GM12878 (cell line): ENCODE results near the gene DCLK2. TPM values are rescaled to one million over a fixed set of nuclear protein-coding genes. Genes with fewer than 3 reads are reported as not detected.

Source experiments
- ATAC-seq: fragments of 200-7000 bp; cut with Tn5 transposase; 3 replicates; pipeline ENCODE4 v1.9.1; 2020; ENCODE audit warnings: mild to moderate bottlenecking, moderate library complexity
- BruUV-seq: library from RNA; stranded (reverse); fragments of 400-500 nt; replicated peaks from 2 replicates; lab custom pipeline; 2021; lab: Mats Ljungman, UMichigan
- CTCF ChIA-PET: fragments of 300-600 bp; sonication (Branson Sonifier 250); formaldehyde crosslinking; extraction: SDS; loops from one replicate; lab custom pipeline; 2021; ENCODE audit warnings: inconsistent platforms; lab: Yijun Ruan, JAX
- POLR2A ChIA-PET: fragments of 350-600 bp; formaldehyde crosslinking; extraction: SDS; loops from one replicate; lab custom pipeline; 2021; ENCODE audit warnings: inconsistent platforms; lab: Charles Lee
- RAD21 ChIA-PET: fragments of 300-600 bp; sonication (Branson Sonifier 250); formaldehyde crosslinking; loops from one replicate; lab custom pipeline; 2023; ENCODE audit warnings: antibody characterized with exemption; ENCODE audit not compliant: unreplicated experiment; lab: Charles Lee
- SMC1A ChIA-PET: fragments of 300-600 bp; sonication (Branson Sonifier 250); formaldehyde crosslinking; loops from one replicate; lab custom pipeline; 2023; ENCODE audit not compliant: unreplicated experiment, uncharacterized antibody; lab: Charles Lee
- DNase-seq: peaks from one replicate; pipeline ENCODE4 v3.0.0-alpha.2; 2011; ENCODE audit warnings: low read depth, low spot score
- FAIRE-seq: peaks from 3 replicates; lab custom pipeline; 2011; peaks lifted over from hg19 to GRCh38; lab: Jason Lieb, UNC
- H2AFZ ChIP-seq: 2 replicates; pipeline ENCODE4 v1.6.0; 2011; ENCODE audit warnings: low read depth, low read length, control low read depth; ENCODE audit not compliant: control insufficient read depth
- H3K27ac ChIP-seq: 2 replicates; pipeline ENCODE4 v1.5.1; 2011; ENCODE audit warnings: control low read depth; ENCODE audit not compliant: control insufficient read depth, insufficient read depth
- H3K27me3 ChIP-seq, 2 experiments: replicated peaks in 1 of 2; 2 replicates each; pipeline versions ENCODE4 v1.6.0 to v1.6.1; 2011; ENCODE audit warnings: low read length in 1 of 2; ENCODE audit not compliant: control insufficient read depth in 2 of 2, insufficient read depth in 2 of 2
- H3K36me3 ChIP-seq, 2 experiments: 2 replicates each; pipeline ENCODE4 v1.5.1; 2011; ENCODE audit warnings: low read length in 1 of 2; ENCODE audit not compliant: control insufficient read depth in 2 of 2, insufficient read depth in 2 of 2
- H3K4me1 ChIP-seq: 2 replicates; pipeline ENCODE4 v1.6.1; 2011; ENCODE audit warnings: mild to moderate bottlenecking, low read length, moderate library complexity, mixed read lengths; ENCODE audit not compliant: control insufficient read depth, insufficient read depth
- H3K4me2 ChIP-seq: 2 replicates; pipeline ENCODE4 v1.6.0; 2011; ENCODE audit warnings: control low read depth; ENCODE audit not compliant: control insufficient read depth, insufficient read depth
- H3K4me3 ChIP-seq: fragments of 200-600 bp; sonication (generic); 2 replicates; pipeline ENCODE4 v1.5.1; 2016
- H3K79me2 ChIP-seq: 2 replicates; pipeline ENCODE4 v1.6.0; 2011; ENCODE audit warnings: low read length; ENCODE audit not compliant: control insufficient read depth, insufficient read depth
- H3K9ac ChIP-seq: 2 replicates; pipeline ENCODE4 v1.8.0; 2011; ENCODE audit warnings: low read length, control low read depth, mixed read lengths; ENCODE audit not compliant: control insufficient read depth, insufficient read depth
- H3K9me3 ChIP-seq: replicated peaks from 3 replicates; pipeline ENCODE4 v1.5.1; 2011; ENCODE audit warnings: mild to moderate bottlenecking, low read length; ENCODE audit not compliant: control insufficient read depth, insufficient read depth
- H4K20me1 ChIP-seq: 2 replicates; pipeline ENCODE4 v1.6.0; 2011; ENCODE audit not compliant: control insufficient read depth, insufficient read depth
- BHLHE40 ChIP-seq, 2 experiments: fragments of 450-650 bp in 1 of 2; IDR thresholded peaks; 2 replicates each; pipeline ENCODE4 v1.6.1; 2011 to 2017; ENCODE audit warnings: low read depth in 2 of 2, borderline replicate concordance in 1 of 2, improper control_type of control experiment in 1 of 2, low read length in 1 of 2, mild to moderate bottlenecking in 1 of 2
- GATAD2B ChIP-seq: fragments of 450-650 bp; conservative IDR thresholded peaks from 2 replicates; pipeline ENCODE4 v1.6.1; 2017; ENCODE audit warnings: low read depth, mild to moderate bottlenecking, moderate library complexity
- NR2C1 ChIP-seq: fragments of 450-650 bp; IDR thresholded peaks from 2 replicates; pipeline ENCODE4 v1.6.1; 2017; ENCODE audit warnings: antibody characterized with exemption, mild to moderate bottlenecking, moderate library complexity
- SREBF1 ChIP-seq: IDR thresholded peaks from 2 replicates; pipeline ENCODE4 v1.6.1; 2012; ENCODE audit warnings: mild to moderate bottlenecking, low read length
- WGBS: methylation state at CpG from one replicate; pipeline ENCODE4 v1.1.6; 2016; ENCODE audit warnings: low lambda C conversion rate; ENCODE audit not compliant: insufficient replicate concordance, insufficient coverage; ENCODE audit errors: missing lambda C conversion rate; 5-methylcytosine and 5-hydroxymethylcytosine counted together
- in situ Hi-C: fragments of 300-500 bp; cut with MboI; formaldehyde crosslinking; loops from 9 replicates; pipeline ENCODE4 v1.14.3; 2018; ENCODE audit warnings: mixed read lengths
- intact Hi-C: fragments of 100-400 bp; cut with micrococcal nuclease; formaldehyde crosslinking; loops from one replicate; pipeline ENCODE4 v1.14.2; 2022; ENCODE audit not compliant: unreplicated experiment
- polyA plus RNA-seq, 11 experiments: library from polyadenylated mRNA; depleted of rRNA in 4 of 11; unstranded in 6 of 11; stranded (reverse) in 5 of 11; fragments of >200 nt; fragmentation: Nextera tagmentation in 4 of 11; fragmentation: Illumina TruSeq in 1 of 11; extraction: Ambion mirVana in 4 of 11; extraction: Trizol in 1 of 11; gene quantifications; 1 replicate in 1 of 11; 2 replicates in 10 of 11; pipeline versions ENCODE4 v1.2.1 to v1.2.3, GENCODE V29; 2011 to 2016; ENCODE audit warnings: inconsistent platforms in 2 of 11, missing spikeins in 2 of 11, low read depth in 1 of 11
- total RNA-seq, 4 experiments: library from RNA; depleted of rRNA in 3 of 4; stranded (reverse); fragments of >200 nt in 3 of 4; fragmentation: Illumina TruSeq in 1 of 4; extraction: Trizol in 1 of 4; gene quantifications; 2 replicates each; pipeline versions ENCODE4 v1.2.1 to v1.2.3, GENCODE V29; 2013 to 2021
- TF ChIP-seq, protein P1 (sequence below): fragments of 450-650 bp; conservative IDR thresholded peaks from 2 replicates; pipeline ENCODE4 v1.6.1; 2017; ENCODE audit warnings: mild to moderate bottlenecking, moderate library complexity
- TF ChIP-seq, protein P2 (sequence below): IDR thresholded peaks from 2 replicates; pipeline ENCODE4 v1.6.1; 2011; ENCODE audit warnings: low read depth, mild to moderate bottlenecking, low read length, moderate library complexity, borderline replicate concordance; ENCODE audit errors: extremely low read depth
- TF ChIP-seq, protein P3 (sequence below): IDR thresholded peaks from 2 replicates; pipeline ENCODE4 v1.6.1; 2011; ENCODE audit warnings: borderline replicate concordance, low read depth, mild to moderate bottlenecking, moderate library complexity, low read length; ENCODE audit not compliant: insufficient read depth, poor library complexity, severe bottlenecking

Gene DCLK2
- total and polyA plus RNA-seq, 10 of the 15 experiments (the other 5 are each of a cell fraction or from before 2014, with no cell fraction given), result not detected

DNA sequence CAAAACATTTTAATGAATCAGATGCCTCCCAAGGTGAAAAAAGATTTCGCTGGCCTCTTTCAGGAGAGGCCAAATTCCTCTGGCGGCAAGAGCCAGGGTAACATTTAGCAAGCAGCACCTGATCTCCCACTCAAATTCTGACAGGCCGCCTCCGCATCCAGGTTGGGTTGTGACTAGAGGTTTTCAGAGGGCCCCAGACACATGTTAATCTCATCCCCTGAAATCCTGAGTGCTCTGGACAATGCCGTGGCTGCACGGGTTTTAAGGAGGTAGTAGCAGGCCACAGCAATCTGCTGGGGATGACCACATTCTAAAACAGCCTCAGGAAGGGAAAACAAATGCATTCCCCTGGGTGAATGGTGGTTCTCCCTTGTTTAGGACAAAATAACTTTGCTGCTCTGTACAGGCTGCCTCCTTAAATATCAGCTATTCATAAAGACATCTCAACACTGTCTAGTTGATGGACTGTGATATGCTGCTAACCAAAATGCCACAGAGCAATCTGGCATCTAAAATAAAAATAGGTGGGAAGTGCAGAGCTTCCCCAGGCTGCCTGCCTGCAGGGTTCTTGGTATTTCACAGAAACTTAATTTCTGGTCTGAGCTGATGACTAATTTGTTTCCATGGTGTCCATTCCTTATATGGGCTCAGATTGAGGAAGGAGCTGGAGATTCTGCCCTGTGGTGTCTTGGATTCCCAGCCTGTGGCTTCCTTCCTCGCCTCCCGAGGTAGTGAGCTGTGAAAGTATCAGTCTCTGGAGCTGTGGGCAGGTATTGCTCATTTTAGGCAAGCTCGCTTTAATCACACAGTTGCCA lies 202.0 kb downstream of the DCLK2 start:
- BruUV-seq, result no TSS peak
- Histone ChIP-seq H3K9me3 (no peaks in the 10 kb centered on the region; the same call in 2 of the 3 replicates), H3K27me3 (no peaks in the 10 kb centered on the region), H3K27ac (no peak overlapping the region), H3K4me2 (no peak overlapping the region), H3K4me1 (no peaks in the 10 kb centered on the region), H3K79me2 (no peaks in the 10 kb centered on the region), H3K9ac (no peak overlapping the region), H2AFZ (no peak overlapping the region), H3K36me3 (peaks cover 0 to 14% of the 10 kb centered on the region in 2 experiments; a peak in 2 of 4 replicates), H3K4me3 (no peak overlapping the region), H4K20me1 (no peaks in the 10 kb centered on the region)
- SMC1A ChIA-PET, result interaction anchor here (0.7 kb wide), 1 partner anchor 276 kb away, joined by 3 read pairs; no protein-coding TSS in a partner anchor
- in situ Hi-C loops, result no loop called here
- intact Hi-C loops, result no loop called here
- POLR2A ChIA-PET, result no interaction called here
- FAIRE-seq (no peak), ATAC-seq (no peak), DNase-seq (no peak)
- WGBS, result 87% methylated on average over 9 of the region's 9 CpGs
- CTCF ChIA-PET, result no interaction called here
- RAD21 ChIA-PET, result no interaction called here
- TF ChIP-seq, protein P1, sequence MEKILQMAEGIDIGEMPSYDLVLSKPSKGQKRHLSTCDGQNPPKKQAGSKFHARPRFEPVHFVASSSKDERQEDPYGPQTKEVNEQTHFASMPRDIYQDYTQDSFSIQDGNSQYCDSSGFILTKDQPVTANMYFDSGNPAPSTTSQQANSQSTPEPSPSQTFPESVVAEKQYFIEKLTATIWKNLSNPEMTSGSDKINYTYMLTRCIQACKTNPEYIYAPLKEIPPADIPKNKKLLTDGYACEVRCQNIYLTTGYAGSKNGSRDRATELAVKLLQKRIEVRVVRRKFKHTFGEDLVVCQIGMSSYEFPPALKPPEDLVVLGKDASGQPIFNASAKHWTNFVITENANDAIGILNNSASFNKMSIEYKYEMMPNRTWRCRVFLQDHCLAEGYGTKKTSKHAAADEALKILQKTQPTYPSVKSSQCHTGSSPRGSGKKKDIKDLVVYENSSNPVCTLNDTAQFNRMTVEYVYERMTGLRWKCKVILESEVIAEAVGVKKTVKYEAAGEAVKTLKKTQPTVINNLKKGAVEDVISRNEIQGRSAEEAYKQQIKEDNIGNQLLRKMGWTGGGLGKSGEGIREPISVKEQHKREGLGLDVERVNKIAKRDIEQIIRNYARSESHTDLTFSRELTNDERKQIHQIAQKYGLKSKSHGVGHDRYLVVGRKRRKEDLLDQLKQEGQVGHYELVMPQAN, result no peak
- no peak for TF ChIP-seq NR2C1
- no peak for TF ChIP-seq GATAD2B
- no peak for TF ChIP-seq SREBF1
- no peak for TF ChIP-seq BHLHE40 (IDR thresholded peaks at IDR 0.05; ENCODE audit: borderline replicate concordance in 1 of 2, low read depth in 2 of 2, low read length in 1 of 2)
- TF ChIP-seq, protein P2, sequence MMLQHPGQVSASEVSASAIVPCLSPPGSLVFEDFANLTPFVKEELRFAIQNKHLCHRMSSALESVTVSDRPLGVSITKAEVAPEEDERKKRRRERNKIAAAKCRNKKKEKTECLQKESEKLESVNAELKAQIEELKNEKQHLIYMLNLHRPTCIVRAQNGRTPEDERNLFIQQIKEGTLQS, result no peak
- TF ChIP-seq, protein P3, sequence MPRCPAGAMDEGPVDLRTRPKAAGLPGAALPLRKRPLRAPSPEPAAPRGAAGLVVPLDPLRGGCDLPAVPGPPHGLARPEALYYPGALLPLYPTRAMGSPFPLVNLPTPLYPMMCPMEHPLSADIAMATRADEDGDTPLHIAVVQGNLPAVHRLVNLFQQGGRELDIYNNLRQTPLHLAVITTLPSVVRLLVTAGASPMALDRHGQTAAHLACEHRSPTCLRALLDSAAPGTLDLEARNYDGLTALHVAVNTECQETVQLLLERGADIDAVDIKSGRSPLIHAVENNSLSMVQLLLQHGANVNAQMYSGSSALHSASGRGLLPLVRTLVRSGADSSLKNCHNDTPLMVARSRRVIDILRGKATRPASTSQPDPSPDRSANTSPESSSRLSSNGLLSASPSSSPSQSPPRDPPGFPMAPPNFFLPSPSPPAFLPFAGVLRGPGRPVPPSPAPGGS, result no peak
